IMR-90 (cell line): ENCODE measurements around the gene FGFRL1. TPM values are rescaled to one million over a fixed set of nuclear protein-coding genes. Genes with fewer than 3 reads are reported as not detected.
A peak's percentile ranks its signal among the peaks of the same experiment; 100 is the strongest.

Source experiments
- ATAC-seq: fragments of 200-7000 bp; cut with Tn5 transposase; 2 replicates; pipeline ENCODE4 v1.9.1; 2020; ENCODE audit warnings: low read depth, mild to moderate bottlenecking, moderate library complexity
- BruUV-seq: library from RNA; stranded (reverse); fragments of 400-500 nt; replicated peaks from 2 replicates; lab custom pipeline; 2021; lab: Mats Ljungman, UMichigan
- CTCF ChIA-PET: fragments of 300-600 bp; formaldehyde crosslinking; extraction: SDS; loops from one replicate; lab custom pipeline; 2021; ENCODE audit warnings: antibody characterized with exemption; lab: Yijun Ruan, JAX
- POLR2A ChIA-PET: fragments of 300-600 bp; sonication (Branson Sonifier 250); formaldehyde crosslinking; loops from one replicate; lab custom pipeline; 2022; ENCODE audit warnings: antibody characterized with exemption; ENCODE audit not compliant: unreplicated experiment; lab: Charles Lee
- DNase-seq: peaks from one replicate; pipeline ENCODE4 v3.0.0; 2013
- H2AFZ ChIP-seq: replicated peaks from 2 replicates; pipeline ENCODE3; 2013; ENCODE audit warnings: low read length, mild to moderate bottlenecking; ENCODE audit not compliant: poor library complexity
- H2AK5ac ChIP-seq: 2 replicates; pipeline ENCODE4 v1.6.1; 2013; ENCODE audit warnings: low read depth, low read length, inconsistent platforms
- H2AK9ac ChIP-seq: replicated peaks from 2 replicates; pipeline ENCODE3; 2013; ENCODE audit warnings: mild to moderate bottlenecking, low read depth, low read length, moderate library complexity; ENCODE audit not compliant: poor library complexity
- H2BK120ac ChIP-seq: 2 replicates; pipeline ENCODE4 v1.6.1; 2013; ENCODE audit warnings: low read depth, low read length, inconsistent platforms
- H2BK15ac ChIP-seq: 3 replicates; pipeline ENCODE4 v1.6.1; 2013; ENCODE audit warnings: low read depth, low read length, inconsistent platforms
- H2BK20ac ChIP-seq: 2 replicates; pipeline ENCODE4 v1.6.1; 2013; ENCODE audit warnings: low read depth, mild to moderate bottlenecking, inconsistent platforms, low read length, moderate library complexity
- H2BK5ac ChIP-seq: 2 replicates; pipeline ENCODE4 v1.6.1; 2013; ENCODE audit warnings: mild to moderate bottlenecking, low read depth, low read length, inconsistent platforms; ENCODE audit not compliant: poor library complexity, severe bottlenecking
- H3K14ac ChIP-seq: replicated peaks from 2 replicates; pipeline ENCODE4 v1.6.1; 2013; ENCODE audit warnings: low read depth, low read length, inconsistent platforms
- H3K18ac ChIP-seq: 2 replicates; pipeline ENCODE4 v1.6.1; 2013; ENCODE audit warnings: low read depth, low read length, control low read depth
- H3K23ac ChIP-seq: 2 replicates; pipeline ENCODE4 v1.6.1; 2013; ENCODE audit warnings: low read depth, low read length, inconsistent platforms
- H3K27ac ChIP-seq: 2 replicates; pipeline ENCODE4 v1.5.1; 2013; ENCODE audit warnings: mild to moderate bottlenecking, control low read depth, low read length; ENCODE audit not compliant: insufficient read depth
- H3K27me3 ChIP-seq: 2 replicates; pipeline ENCODE4 v1.6.1; 2013; ENCODE audit warnings: low read length; ENCODE audit not compliant: control insufficient read depth, insufficient read depth
- H3K36me3 ChIP-seq: 2 replicates; pipeline ENCODE4 v1.6.1; 2013; ENCODE audit warnings: low read length, mixed read lengths; ENCODE audit not compliant: control insufficient read depth, insufficient read depth
- H3K4ac ChIP-seq: 2 replicates; pipeline ENCODE4 v1.6.1; 2013; ENCODE audit warnings: low read depth, low read length, inconsistent platforms
- H3K4me1 ChIP-seq: 2 replicates; pipeline ENCODE4 v1.6.1; 2013; ENCODE audit warnings: low read length, mixed read lengths; ENCODE audit not compliant: control insufficient read depth, insufficient read depth
- H3K4me2 ChIP-seq: 2 replicates; pipeline ENCODE4 v1.6.1; 2013; ENCODE audit warnings: low read depth, mild to moderate bottlenecking, control low read depth, low read length, moderate library complexity
- H3K4me3 ChIP-seq: 2 replicates; pipeline ENCODE4 v1.5.1; 2013; ENCODE audit warnings: low read depth, mild to moderate bottlenecking, control low read depth, low read length, moderate library complexity; ENCODE audit not compliant: insufficient read depth
- H3K56ac ChIP-seq: 2 replicates; pipeline ENCODE4 v1.6.1; 2013; ENCODE audit warnings: low read length, inconsistent platforms; ENCODE audit not compliant: insufficient read depth; ENCODE audit errors: extremely low read depth
- H3K79me1 ChIP-seq, 2 experiments: 2 replicates each; pipeline ENCODE4 v1.6.1; 2013; ENCODE audit warnings: low read length in 2 of 2, inconsistent platforms in 1 of 2, low read depth in 1 of 2
- H3K9ac ChIP-seq: 2 replicates; pipeline ENCODE4 v1.6.1; 2013; ENCODE audit warnings: low read depth, low read length, control low read depth
- H3K9me1 ChIP-seq: 2 replicates; pipeline ENCODE4 v1.6.1; 2013; ENCODE audit warnings: low read length, inconsistent platforms; ENCODE audit not compliant: insufficient read depth
- H3K9me3 ChIP-seq: 2 replicates; pipeline ENCODE4 v1.6.1; 2013; ENCODE audit warnings: low read length; ENCODE audit not compliant: control insufficient read depth, insufficient read depth
- H4K20me1 ChIP-seq: 2 replicates; pipeline ENCODE4 v1.6.1; 2013; ENCODE audit warnings: low read length, inconsistent platforms; ENCODE audit not compliant: insufficient read depth
- H4K5ac ChIP-seq: 2 replicates; pipeline ENCODE4 v1.6.1; 2013; ENCODE audit warnings: mild to moderate bottlenecking, low read depth, low read length, control low read depth
- H4K8ac ChIP-seq, 2 experiments: 2 replicates each; pipeline ENCODE4 v1.6.1; 2013; ENCODE audit warnings: low read depth in 2 of 2, low read length in 2 of 2, control low read depth in 1 of 2, inconsistent platforms in 1 of 2
- H4K91ac ChIP-seq: 2 replicates; pipeline ENCODE4 v1.6.1; 2013; ENCODE audit warnings: low read depth, low read length, inconsistent platforms; ENCODE audit not compliant: insufficient read depth
- BHLHE40 ChIP-seq: fragments of 150-350 bp; IDR thresholded peaks from 2 replicates; pipeline ENCODE4 v1.6.1; 2016; ENCODE audit warnings: mild to moderate bottlenecking, low read depth, low read length
- CEBPB ChIP-seq: IDR thresholded peaks from 2 replicates; pipeline ENCODE4 v1.6.1; 2012; ENCODE audit warnings: low read depth, low read length, improper control_type of control experiment
- CHD1 ChIP-seq: IDR thresholded peaks from 2 replicates; pipeline ENCODE4 v1.6.1; 2012; ENCODE audit warnings: low read depth, low read length, improper control_type of control experiment
- CTCF ChIP-seq: conservative IDR thresholded peaks from 2 replicates; pipeline ENCODE4 v1.5.1; 2012; ENCODE audit warnings: mild to moderate bottlenecking, low read depth, low read length, improper control_type of control experiment
- ELK1 ChIP-seq: fragments of 150-350 bp; IDR thresholded peaks from 2 replicates; pipeline ENCODE4 v1.6.1; 2016; ENCODE audit warnings: low read depth, mild to moderate bottlenecking, low read length, moderate library complexity, borderline replicate concordance
- FOS ChIP-seq: fragments of 150-350 bp; IDR thresholded peaks from 2 replicates; pipeline ENCODE4 v1.6.1; 2016; ENCODE audit warnings: low read depth, low read length
- MAFK ChIP-seq: IDR thresholded peaks from 2 replicates; pipeline ENCODE4 v1.6.1; 2012; ENCODE audit warnings: low read depth, low read length, improper control_type of control experiment
- MAZ ChIP-seq: IDR thresholded peaks from 2 replicates; pipeline ENCODE4 v1.6.1; 2012; ENCODE audit warnings: low read depth, mild to moderate bottlenecking, low read length, improper control_type of control experiment, moderate library complexity, borderline replicate concordance
- MXI1 ChIP-seq: IDR thresholded peaks from 2 replicates; pipeline ENCODE4 v1.6.1; 2012; ENCODE audit warnings: low read depth, mild to moderate bottlenecking, low read length, moderate library complexity, borderline replicate concordance
- NFE2L2 ChIP-seq: fragments of 150-350 bp; IDR thresholded peaks from 2 replicates; pipeline ENCODE4 v1.6.1; 2016; ENCODE audit warnings: low read depth, mild to moderate bottlenecking, low read length
- POLR2A ChIP-seq: IDR thresholded peaks from 2 replicates; pipeline ENCODE4 v1.6.1; 2012; ENCODE audit warnings: mild to moderate bottlenecking, low read depth, low read length
- RAD21 ChIP-seq: IDR thresholded peaks from 2 replicates; pipeline ENCODE4 v1.6.1; 2012; ENCODE audit warnings: low read length, improper control_type of control experiment
- RCOR1 ChIP-seq: IDR thresholded peaks from 2 replicates; pipeline ENCODE4 v1.6.1; 2012; ENCODE audit warnings: mild to moderate bottlenecking, low read length, improper control_type of control experiment; ENCODE audit not compliant: insufficient replicate concordance
- RFX5 ChIP-seq: IDR thresholded peaks from 2 replicates; pipeline ENCODE4 v1.8.0; 2012; ENCODE audit warnings: low read depth, mild to moderate bottlenecking, low read length, moderate library complexity
- SMC3 ChIP-seq: fragments of 150-350 bp; IDR thresholded peaks from 2 replicates; pipeline ENCODE4 v1.6.1; 2016; ENCODE audit warnings: low read depth, mild to moderate bottlenecking, antibody characterized with exemption, low read length, moderate library complexity
- USF2 ChIP-seq: fragments of 150-350 bp; IDR thresholded peaks from 2 replicates; pipeline ENCODE4 v1.6.1; 2017; ENCODE audit warnings: mild to moderate bottlenecking, antibody characterized with exemption, low read length, low read depth
- WGBS, 2 experiments: methylation state at CpG; one replicate each; pipeline versions ENCODE4 v1.1.5 to v1.1.7; 2013; ENCODE audit warnings: missing lambda C conversion rate in 2 of 2; ENCODE audit not compliant: insufficient read length in 1 of 2; ENCODE audit errors: extremely low coverage in 2 of 2; 5-methylcytosine and 5-hydroxymethylcytosine counted together
- dilution Hi-C: fragments of 300-500 bp; cut with HindIII; formaldehyde crosslinking; loops from one replicate; pipeline ENCODE4 v1.14.3; 2018; ENCODE audit warnings: low sequenced_read_pairs; ENCODE audit not compliant: unreplicated experiment
- in situ Hi-C: fragments of 300-500 bp; cut with MboI; formaldehyde crosslinking; loops from 3 replicates; pipeline ENCODE4 v1.14.3; 2019; ENCODE audit warnings: low sequenced_read_pairs, inconsistent platforms, mixed read lengths
- intact Hi-C: fragments of 100-400 bp; cut with micrococcal nuclease; formaldehyde crosslinking; loops from 2 replicates; pipeline ENCODE4 v1.10.0; 2022
- polyA plus RNA-seq, 3 experiments: library from polyadenylated mRNA; depleted of rRNA; stranded (reverse); fragments of >200 nt; gene quantifications; 2 replicates each; pipeline ENCODE4 v1.2.3, GENCODE V29; 2012; ENCODE audit warnings: low replicate concordance in 1 of 3
- total RNA-seq: library from RNA; depleted of rRNA; stranded (reverse); fragments of >200 nt; gene quantifications from 2 replicates; pipeline ENCODE4 v1.2.3, GENCODE V29; 2012

The FGFRL1 gene
- total and polyA plus RNA-seq, 2 of the 4 experiments (the other 2 are of a cell fraction), result 49.3 to 78.8 TPM

GRCh38 chr4:1011666-1012033, 224 bp downstream of the FGFRL1 start:
- Histone ChIP-seq H3K9ac (no peak overlapping the region), H2BK5ac (no peak overlapping the region)
- WGBS, 2 experiments, result 0% methylated on average over 12 of the region's 69 CpGs; no CpG with 5 or more reads in 1 of the 2 experiments

More at GRCh38 chr4:1011666-1012033, 224 bp downstream of the FGFRL1 start:
- no TSS peak for BruUV-seq
- Histone ChIP-seq H3K9me1 (peaks cover 4% of the 10 kb centered on the region; the same call in 1 of the 2 replicates), H2BK120ac (no peak overlapping the region), H3K36me3 (peaks cover 5% of the 10 kb centered on the region; the same call in 1 of the 2 replicates), H4K8ac (no peak overlapping the region), H4K91ac (no peak overlapping the region), H3K14ac (no peak overlapping the region), H3K23ac (no peak overlapping the region), H3K4me3 (peak overlapping the region; percentile 38), H3K9me3 (peaks cover 2% of the 10 kb centered on the region; the same call in 1 of the 2 replicates), H3K4me1 (peaks cover 13% of the 10 kb centered on the region), H3K79me1 (peaks cover 0 to 4% of the 10 kb centered on the region in 2 experiments; a peak in 1 of 4 replicates), H2BK15ac (no peak overlapping the region), H2BK20ac (no peak overlapping the region), H3K18ac (no peak overlapping the region), H3K4me2 (no peak overlapping the region), H2AFZ (no peak overlapping the region), H3K27me3 (peaks cover 19% of the 10 kb centered on the region), H3K56ac (no peak overlapping the region), H4K20me1 (peaks cover 27% of the 10 kb centered on the region), H3K27ac (no peak overlapping the region), H3K4ac (no peak overlapping the region), H2AK5ac (no peak overlapping the region), H2AK9ac (no peak overlapping the region), H4K5ac (no peak overlapping the region)
- no peak for DNase-seq
- in situ Hi-C loops, result no loop called here
- ChIA-PET POLR2A (no interaction called here), CTCF (no interaction called here)
- intact Hi-C loops, result loop anchor here (5.0 kb wide), 2 partner anchors 121 to 336 kb away; partner anchors contain the start of gene UVSSA
- no peak for TF ChIP-seq POLR2A
- TF ChIP-seq CHD1, result no peak
- TF ChIP-seq MAZ, result no peak
- no peak for TF ChIP-seq SMC3
- no peak for TF ChIP-seq BHLHE40
- no peak for TF ChIP-seq MXI1
- no peak for TF ChIP-seq NFE2L2
- no peak for TF ChIP-seq MAFK
- no peak for TF ChIP-seq USF2
- TF ChIP-seq RFX5, result no peak
- TF ChIP-seq FOS, result no peak
- no peak for TF ChIP-seq RAD21
- TF ChIP-seq RCOR1, result no peak
- TF ChIP-seq ELK1, result no peak
- no peak for TF ChIP-seq CTCF
- no peak for TF ChIP-seq CEBPB
- dilution Hi-C loops, result no loop called here
- peak; percentile 1 for ATAC-seq
